GM18951 (cell line): ENCODE results near the gene ALX4.

Source experiments
- POLR2A ChIP-seq: IDR thresholded peaks from 4 replicates; pipeline ENCODE4 v1.6.1; 2011; ENCODE audit warnings: mild to moderate bottlenecking; ENCODE audit not compliant: insufficient read length, insufficient read depth; ENCODE audit errors: extremely low read depth
- in situ Hi-C: fragments of 300-500 bp; cut with MboI; formaldehyde crosslinking; loops from one replicate; pipeline ENCODE4 v1.12.0; 2022; ENCODE audit warnings: low sequenced_read_pairs, mixed read lengths, inconsistent platforms; ENCODE audit not compliant: unreplicated experiment

ALX4 gene

DNA sequence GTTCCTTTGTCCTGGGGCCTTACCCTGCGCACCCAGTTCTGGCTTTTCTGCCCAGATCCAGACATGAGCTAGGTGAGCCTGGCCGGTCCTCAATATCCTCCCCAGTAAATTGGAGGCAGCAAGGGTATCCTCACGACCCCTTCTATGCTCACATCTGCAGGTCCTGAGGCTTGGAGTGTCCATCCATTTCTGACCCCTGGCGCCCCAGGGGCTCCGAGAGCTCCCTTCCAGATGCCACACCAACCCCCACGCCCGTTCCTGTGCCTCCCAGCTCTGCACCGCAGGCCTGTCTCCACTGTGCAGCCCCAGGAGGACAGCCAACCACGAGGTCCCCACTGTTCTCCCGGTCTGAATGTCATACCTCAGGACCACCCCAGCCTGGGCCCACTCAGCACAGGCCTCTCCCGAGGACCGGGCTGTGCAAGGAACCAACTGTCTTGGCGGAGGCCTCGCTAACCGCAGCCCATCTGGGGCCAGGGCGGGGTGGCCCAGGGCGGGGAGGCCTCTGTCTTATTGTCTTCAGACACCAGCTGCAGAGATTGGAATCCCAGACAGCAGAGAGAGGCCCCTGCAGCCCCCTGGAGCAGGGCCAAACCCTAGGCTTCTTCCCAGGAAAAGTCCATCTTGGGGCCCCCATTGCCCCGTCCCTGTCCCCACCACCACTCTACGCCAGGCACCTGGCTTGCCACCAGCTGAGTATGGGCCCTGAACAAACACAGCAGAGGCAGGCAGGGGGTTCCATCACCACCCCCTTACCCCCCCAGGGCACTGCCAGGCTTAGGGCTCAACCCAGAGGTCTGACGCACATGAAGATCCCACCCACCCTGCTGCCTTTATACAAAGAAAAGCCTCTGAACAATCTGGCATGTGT lies 39.3 kb downstream of the ALX4 start:
- no peak for TF ChIP-seq POLR2A
- in situ Hi-C loops, result loop anchor here (10.0 kb wide), 1 partner anchor 156 kb away; no protein-coding TSS in a partner anchor

DNA sequence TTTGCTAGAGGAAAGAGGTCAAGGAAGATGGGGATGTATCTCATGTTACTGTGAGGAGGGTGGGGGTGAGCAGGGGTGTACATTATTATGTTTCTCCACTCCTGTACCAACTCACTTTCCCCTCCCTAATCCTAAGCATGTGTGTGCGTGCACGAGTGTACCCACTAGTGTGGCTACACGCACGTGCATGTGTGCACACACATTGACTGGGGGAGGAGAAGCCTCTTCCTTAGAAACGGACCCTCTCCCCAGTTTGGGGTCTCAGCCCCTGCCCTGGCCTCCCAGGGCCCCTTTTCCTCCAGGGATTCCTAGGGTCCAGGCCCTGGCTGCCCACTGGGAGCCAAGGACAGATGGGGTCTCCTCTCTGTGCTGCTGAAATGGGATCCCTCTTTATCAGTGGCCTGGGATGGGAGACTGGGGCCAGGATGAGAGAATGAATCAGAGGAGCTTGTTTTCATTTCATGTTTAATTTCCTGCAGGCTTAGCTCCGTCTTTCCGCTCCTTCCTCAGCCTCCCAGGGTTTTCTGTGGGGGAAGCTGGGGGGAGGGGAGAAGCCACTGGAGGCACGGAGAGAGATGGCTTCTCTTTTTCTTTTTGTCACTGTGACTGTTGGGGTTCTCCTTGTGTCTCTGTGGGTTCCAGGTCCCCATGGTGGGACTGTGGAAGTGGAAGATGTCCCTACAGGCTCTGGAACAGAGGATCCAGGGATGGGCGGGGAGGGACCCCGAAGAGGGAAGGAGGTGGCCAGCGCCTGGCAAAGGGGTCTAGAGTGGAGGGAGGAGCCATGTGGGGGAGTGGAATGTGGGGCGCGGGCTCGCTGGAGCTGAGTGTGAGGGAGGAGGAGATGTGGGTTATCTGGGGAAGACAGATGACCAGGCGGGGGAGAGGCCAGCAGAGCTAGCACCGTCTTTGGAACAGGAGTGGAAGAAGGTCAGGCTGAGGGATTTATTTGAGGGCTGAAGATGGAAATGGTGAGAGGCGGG lies 40.3 kb downstream of the ALX4 start:
- TF ChIP-seq POLR2A, result no peak

DNA sequence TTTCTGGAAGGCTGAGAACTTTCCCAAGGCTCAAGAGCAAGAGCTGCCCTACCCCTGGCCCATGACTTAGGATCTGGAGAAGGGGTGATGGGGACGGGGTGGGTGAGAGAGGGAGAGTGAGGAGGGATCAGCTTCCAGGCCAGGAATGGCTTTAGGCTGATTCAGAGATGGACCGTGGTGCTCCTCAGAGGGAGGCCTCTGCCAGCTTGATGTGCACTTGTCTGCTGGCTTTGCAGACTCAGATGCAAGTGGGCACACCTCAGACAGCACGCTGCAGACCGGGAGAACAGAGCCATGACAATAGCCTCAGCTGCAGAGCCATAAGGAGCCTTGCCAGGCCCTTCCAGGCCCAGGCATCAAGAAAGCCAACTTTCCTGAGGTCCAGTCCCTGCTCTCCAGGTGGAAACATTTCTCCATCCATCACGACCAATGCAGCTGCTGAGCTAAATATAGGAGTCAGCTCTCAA lies 41.3 kb downstream of the ALX4 start:
- in situ Hi-C loops, result no loop called here
- TF ChIP-seq POLR2A, result no peak

More for the DNA sequence above, 40.3 kb downstream of the ALX4 start:
- in situ Hi-C loops, result loop anchor here (10.0 kb wide), 1 partner anchor 155 kb away; no protein-coding TSS in a partner anchor

DNA sequence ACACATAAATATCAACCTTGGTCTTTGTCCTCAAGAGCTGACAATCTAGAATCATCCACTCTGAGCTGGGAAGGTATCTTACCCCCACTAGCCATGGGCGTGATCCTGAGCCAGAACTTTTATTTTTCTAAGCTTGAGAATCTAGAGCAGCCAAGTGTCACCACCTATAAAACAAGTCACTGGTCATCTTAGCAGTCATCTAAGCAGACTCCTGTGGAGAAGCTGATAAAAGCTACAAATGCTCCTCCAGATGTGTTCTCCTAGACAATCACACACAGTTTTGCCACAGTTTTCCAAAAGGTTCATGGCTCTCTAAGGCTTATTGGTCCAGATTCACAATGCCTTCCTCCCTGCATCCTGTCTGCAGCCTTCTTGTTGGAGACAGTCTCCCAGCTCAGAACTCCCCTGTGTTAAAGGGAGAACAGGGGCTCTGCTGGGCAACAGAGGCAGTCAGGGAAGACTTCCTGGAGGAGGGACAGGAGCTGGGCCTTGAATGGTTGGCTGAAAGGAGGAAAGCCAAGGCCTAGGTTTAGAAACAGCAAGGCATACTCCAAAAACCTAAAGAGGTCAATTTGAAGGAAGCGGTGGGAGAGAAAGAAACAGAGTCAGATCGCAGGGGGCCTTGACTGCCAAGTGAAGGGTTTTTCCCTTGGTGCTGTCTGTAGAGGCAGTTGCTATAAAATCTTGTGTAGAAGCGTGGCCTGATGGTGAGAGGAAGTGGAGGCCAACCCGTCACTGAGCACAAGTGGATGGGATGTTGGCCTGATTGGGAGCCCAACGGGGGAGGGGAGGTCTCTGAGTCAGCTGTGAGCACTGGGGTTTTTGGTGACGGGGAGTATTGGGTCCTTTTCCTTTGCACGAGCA lies 42.0 kb downstream of the ALX4 start:
- TF ChIP-seq POLR2A, result no peak
- in situ Hi-C loops, result no loop called here

DNA sequence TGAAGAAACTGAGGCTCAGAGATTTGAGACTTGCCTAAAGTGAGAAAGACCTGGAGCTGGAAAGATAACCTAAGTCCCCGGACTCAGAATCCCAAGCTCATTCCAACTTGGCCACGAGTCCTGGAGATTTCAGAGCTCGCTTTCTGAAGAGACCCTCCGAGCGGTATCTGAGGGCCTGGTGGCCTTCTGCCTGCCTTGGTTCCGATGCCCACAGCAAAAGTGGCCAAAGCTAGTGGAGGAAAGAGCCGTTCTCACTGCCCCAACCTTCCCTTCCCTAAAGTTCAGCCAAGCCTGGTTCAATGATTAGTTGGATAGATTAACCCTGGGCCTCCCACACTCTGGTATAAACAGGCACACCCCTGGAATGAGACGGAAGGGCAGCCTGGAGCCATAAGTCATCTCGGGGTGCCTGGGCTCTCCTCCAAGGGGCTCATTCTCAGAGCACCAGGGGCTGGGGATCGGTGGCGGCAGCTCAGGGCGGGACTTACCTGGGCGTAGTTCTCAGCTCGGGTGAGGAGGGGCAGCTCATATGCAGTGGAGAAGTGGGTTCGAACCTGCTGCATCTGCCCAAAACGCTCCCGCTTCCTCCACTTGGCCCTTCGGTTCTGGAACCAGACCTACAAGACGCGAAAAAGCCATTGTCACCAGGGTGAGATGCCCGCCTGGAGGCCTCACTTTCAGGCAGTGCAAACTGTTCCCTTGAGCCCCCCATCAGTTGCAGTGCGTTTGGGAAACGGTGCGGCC lies 42.8 kb downstream of the ALX4 start:
- in situ Hi-C loops, result no loop called here
- TF ChIP-seq POLR2A, result no peak

DNA sequence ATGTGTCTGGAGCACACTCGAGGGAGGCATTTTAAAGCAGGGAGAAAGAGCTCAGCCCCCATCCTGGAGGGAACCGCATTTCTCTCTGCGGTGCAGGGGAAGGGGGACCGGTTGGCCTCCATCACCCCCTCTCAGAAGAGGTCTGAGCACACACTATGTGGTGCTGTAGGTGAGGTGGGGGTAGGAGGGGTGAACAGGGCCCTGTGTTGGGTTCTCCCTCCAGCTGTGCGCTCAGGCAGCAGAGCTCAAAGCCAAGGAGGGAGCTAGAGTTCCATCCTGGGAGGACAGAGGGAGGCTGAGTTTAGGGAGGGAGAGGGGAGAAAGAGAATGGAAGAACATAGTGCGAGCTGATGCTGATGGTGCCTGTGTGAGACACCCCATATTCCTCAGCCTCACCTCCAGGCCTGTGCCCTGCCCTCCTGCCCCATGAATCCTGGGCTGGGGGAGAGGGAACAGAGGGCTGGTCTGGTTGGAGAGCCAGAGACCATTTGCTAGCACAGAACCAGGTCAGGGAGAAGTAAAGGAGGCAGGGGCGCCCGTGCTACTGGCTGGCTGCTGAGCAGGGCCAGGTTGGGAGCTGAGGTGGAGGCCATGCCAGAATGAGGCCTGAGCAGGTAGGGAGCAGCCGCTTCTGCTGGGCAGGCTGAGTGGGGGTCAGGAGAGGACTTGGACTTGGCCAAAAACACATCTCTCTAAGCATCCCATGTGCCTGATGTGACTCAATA lies 43.7 kb downstream of the ALX4 start:
- in situ Hi-C loops, result no loop called here
- no peak for TF ChIP-seq POLR2A

DNA sequence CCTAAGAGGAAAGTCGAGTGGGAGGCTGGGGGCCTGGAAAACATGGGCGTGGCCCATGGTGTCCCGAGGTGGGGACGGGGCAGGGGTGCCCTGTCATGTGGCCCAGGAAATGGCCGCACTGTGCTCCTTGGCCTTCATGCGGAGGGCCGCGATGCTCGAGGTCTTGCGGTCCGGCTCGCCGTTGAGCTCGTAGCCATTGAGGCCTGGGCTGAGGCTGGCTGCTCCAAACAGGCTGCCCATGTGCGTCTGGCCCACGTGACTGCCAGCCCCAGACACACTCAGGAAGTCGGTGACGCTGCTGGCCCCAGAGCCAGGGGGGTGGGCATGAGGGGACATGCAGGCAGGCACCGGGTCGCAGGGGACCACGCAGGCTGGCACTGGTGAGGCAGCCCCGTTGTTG lies 45.2 kb downstream of the ALX4 start:
- in situ Hi-C loops, result no loop called here
- TF ChIP-seq POLR2A, result no peak

DNA sequence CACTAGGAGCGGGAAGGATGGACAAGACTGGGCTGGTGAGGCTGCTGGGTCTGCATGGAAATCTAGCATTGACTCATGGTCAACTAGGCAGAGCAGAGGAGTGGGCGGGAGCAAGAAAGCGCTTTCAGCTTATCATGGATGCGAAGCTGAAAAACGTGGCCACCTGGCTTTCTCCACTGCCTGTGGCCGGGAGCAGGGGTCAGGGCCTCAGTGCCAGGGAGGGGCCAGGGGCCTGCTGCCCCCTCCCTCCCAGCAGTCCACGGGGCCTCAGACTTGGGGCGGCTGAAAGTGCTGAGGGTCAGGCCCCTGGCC lies 45.5 kb downstream of the ALX4 start:
- in situ Hi-C loops, result no loop called here
- no peak for TF ChIP-seq POLR2A

DNA sequence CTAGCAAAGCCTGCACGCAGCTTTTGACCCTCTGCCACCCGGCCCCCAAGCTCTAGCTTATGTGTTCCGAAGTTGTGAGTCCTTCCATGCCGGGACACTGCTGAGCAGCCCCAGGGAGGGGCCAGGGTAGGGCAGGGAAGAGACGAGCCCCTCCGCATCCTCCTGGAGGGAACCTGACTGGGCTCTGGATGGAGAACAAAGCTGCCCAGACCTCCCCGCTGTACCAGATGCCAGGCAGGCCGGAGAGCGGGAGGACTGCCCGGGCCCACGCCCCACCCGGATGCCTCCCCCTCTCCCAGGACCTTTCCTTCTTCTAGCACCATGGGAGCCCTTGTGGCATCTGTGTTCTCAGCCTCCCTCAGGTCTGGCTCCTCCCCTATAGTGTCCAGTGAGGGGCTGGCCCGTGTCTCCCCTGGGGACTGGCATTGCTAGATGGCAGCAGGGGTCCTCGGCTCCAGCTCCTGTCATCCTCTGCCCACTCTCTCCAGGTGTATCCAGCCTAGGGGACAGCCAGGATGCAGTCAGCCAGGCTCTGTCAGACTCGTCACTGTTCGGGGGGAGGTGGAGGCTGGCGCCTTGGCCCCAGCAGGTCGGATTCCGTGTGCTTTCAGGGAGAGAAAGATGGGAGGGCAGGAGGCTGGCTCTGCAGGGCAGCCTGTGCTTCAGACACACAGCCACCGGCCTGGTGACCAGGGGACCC lies 46.1 kb downstream of the ALX4 start:
- TF ChIP-seq POLR2A, result no peak
- in situ Hi-C loops, result no loop called here

DNA sequence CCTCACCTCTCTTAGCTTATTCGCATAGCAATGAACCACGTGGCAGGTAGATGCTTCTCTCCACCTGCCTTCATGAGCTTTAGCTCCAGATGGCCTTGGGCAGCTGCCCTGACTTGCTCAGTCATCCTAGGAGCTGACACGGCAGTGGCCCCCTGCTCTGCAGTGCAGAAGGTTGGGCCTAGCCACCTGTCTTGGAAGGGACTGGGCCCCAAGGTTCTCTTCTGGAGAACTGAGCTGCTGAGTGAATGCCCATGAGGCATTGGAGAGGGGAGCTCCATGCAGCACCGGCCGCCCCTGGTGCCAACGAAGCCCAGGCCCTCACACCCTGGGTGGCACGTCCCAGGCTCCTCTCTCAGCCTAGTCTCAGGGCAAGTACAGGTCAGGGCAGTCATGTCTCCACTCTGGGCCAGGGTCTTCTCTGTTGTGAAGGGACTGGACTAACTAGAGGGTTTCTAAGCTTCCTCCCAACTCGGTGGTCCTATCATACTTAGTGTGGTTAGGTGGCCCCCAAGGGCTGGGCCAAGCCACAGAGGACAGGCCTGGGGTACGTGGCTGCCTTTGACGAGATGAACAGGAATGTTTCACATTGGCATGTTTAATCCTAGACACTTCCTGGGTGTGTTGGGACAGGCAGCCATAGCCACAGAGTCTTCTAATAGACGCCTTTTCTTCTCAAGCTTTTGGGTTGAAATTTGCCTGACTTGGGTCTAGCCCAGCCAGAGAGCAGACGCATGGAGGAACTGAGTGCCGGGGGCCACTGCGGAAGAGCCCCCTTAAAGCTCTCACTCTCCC lies 47.9 kb downstream of the ALX4 start:
- in situ Hi-C loops, result no loop called here
- TF ChIP-seq POLR2A, result no peak
